ENCODE measurements around the gene DCTN1. TPM values are rescaled to one million over a fixed set of nuclear protein-coding genes. Genes with fewer than 3 reads are reported as not detected.
"Not testable (repeated sequence)": the region's sequence is repeated elsewhere in the genome, so short reads cannot be mapped to it uniquely, and the experiment has no call there.

Gene DCTN1
- total RNA-seq = 10 to 100 TPM; 68.9 to 71.4 TPM

DNA sequence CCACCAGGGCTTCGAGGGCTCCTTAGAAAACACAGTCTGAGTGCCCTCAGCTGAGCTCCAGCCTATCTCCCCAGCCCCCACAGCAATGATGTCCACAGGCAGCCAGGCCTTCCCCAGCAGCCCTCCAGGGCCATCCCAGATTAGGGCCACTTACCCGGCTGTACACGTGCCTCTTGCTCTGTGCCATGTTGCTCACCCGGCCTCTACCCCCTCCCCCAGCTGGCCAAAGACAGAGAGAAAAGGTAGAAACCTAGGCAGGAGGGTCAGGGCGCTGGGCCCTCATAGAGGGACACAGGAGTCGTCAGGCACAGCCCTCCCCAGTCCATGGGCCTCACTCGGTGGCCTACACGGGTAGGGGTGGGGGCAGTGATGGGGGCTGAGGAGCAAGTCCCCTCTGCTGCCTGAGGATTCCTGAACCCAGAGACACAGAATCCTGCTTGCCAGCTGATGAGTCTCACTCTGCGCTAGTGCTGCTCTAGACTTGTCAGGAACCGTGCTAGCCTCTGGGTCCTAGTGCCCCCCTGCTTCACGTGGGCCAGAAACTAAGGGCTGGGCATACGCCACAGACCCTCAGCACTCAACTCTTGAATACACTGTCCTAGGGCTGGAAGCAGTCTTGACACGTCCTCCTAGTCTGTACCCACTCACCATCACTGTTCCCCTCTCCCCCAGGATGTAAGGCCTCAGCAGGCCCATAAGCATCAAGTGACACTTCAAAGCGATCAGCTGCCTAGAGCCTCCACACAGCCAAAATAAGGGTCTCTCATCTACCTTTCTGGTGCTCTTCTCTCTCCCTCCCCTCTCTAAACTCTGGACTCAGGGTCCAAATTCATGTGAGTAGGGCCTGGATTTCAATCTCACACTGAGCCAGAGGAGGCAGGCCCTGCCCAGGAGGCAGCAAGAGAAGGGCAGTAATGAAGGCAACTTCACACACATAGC lies at the start of gene DCTN1:
TSS of gene DCTN1 (minus strand) at position 461 of the 939 bp plus-strand sequence. CDS start at position 187, 274 bp downstream.
- H3K4me1 Mint-ChIP-seq (ENCODE audit: low read depth) = peaks cover 18% of the 10 kb centered on the region
- ATAC-seq (replicated peaks in 1 of 2) (peak; percentile 37 to 59), DNase-seq (peak; percentile 8 to 13)
- peak within 1 kb of the TSS; percentile 2 to 6 for H3K4me3 Mint-ChIP-seq
- no peaks in the 10 kb centered on the region for H3K36me3 Mint-ChIP-seq (ENCODE audit: insufficient read depth in 2 of 2)
- no peaks in the 10 kb centered on the region for H3K27me3 Mint-ChIP-seq (ENCODE audit: low read depth)
- no peaks in the 10 kb centered on the region for H3K9me3 Mint-ChIP-seq
- H3K27ac Mint-ChIP-seq = no peak within 1 kb of the TSS

DNA sequence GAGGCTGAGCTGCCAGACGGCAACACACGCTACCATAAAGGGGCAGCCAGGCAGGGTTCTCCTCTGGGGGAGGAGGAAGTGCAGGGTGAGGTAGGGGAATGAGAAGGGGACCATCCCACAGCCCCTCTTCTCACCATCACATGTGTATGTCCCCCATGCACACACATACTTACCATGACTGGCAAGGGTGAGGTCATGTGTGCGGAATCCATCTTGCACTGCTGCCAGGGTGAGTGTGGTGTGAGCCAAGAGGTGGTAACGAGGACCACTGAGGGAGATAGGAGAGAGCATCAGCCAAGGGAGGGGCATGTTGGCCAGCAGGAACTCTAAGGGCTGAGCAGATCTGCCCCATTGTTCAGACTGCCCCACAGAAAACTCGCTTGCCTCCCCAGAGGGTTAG lies 48.6 kb upstream of the DCTN1 start:
- Mint-ChIP-seq H3K27me3 (ENCODE audit: low read depth) (no peaks in the 10 kb centered on the region), H3K4me3 (no peak overlapping the region), H3K36me3 (ENCODE audit: insufficient read depth in 2 of 2) (peaks cover 0 to 4% of the 10 kb centered on the region in 2 donors), H3K9me3 (no peaks in the 10 kb centered on the region), H3K4me1 (ENCODE audit: low read depth) (peaks cover 1% of the 10 kb centered on the region), H3K27ac (no peak overlapping the region)
- ATAC-seq (replicated peaks in 1 of 2) = no peak
- DNase-seq = no peak

DNA sequence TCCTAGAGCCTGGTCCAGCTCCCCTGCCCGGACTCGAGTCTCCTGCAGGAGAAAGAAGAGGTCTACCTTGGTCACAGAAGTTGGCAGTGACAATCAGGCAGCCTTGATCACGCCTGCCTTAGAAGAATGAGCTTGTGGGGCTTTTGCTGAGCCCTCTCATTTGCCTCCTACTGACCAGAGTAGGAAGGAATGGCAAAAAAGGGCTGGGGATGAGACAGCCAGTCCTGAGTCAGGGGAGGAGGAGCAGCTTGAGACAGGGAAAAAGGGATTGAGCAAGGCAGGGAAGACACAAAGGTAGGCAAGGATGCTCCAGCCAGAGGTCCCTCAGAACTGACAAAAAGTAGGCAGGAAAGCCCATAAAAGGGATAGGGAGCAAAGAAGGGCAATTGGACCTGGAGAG lies 47.4 kb upstream of the DCTN1 start:
- no peaks in the 10 kb centered on the region for H3K9me3 Mint-ChIP-seq
- no peak overlapping the region for H3K27ac Mint-ChIP-seq
- H3K4me3 Mint-ChIP-seq = no peak overlapping the region
- DNase-seq (no peak), ATAC-seq (replicated peaks in 1 of 2) (no peak)
- H3K36me3 Mint-ChIP-seq (ENCODE audit: insufficient read depth in 2 of 2) = peaks cover 2 to 4% of the 10 kb centered on the region in 2 donors
- H3K4me1 Mint-ChIP-seq (ENCODE audit: low read depth) = peaks cover 13% of the 10 kb centered on the region
- no peaks in the 10 kb centered on the region for H3K27me3 Mint-ChIP-seq (ENCODE audit: low read depth)

DNA sequence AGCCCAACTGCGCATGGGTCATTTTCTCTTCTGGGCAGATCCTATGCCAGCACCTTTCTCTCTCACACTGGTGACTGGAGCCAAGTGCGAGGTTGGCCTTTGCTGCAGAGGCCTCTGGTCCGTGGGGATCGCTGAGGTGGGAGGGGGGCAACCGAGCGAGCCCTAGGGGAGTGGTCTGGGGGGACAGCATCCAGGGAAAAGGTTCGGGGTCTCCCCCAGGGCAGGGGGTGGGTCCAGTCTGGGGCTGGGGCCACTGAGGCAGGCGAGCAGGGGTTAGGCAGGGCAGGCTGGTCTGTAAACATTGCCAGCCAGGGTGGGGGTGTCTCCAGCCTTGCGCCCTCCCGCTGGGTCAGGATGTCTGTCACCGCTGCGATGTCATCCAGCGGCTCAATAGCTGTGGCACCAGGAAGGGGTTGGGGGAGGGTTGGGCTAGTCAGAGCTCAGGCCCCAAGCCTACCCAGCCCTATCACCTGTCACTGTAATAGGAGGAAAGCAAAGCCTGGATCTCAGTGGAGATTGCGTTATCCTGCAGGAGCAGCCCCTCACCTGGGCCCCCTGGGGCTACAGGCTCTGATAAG lies 46.2 kb upstream of the DCTN1 start:
- Mint-ChIP-seq H3K27me3 (ENCODE audit: low read depth) (no peaks in the 10 kb centered on the region), H3K4me3 (no peak overlapping the region), H3K36me3 (ENCODE audit: insufficient read depth in 2 of 2) (peaks cover 2 to 4% of the 10 kb centered on the region in 2 donors), H3K27ac (no peak overlapping the region), H3K4me1 (ENCODE audit: low read depth) (peaks cover 21% of the 10 kb centered on the region), H3K9me3 (no peaks in the 10 kb centered on the region)
- ATAC-seq (replicated peaks in 1 of 2) (no peak), DNase-seq (no peak)

DNA sequence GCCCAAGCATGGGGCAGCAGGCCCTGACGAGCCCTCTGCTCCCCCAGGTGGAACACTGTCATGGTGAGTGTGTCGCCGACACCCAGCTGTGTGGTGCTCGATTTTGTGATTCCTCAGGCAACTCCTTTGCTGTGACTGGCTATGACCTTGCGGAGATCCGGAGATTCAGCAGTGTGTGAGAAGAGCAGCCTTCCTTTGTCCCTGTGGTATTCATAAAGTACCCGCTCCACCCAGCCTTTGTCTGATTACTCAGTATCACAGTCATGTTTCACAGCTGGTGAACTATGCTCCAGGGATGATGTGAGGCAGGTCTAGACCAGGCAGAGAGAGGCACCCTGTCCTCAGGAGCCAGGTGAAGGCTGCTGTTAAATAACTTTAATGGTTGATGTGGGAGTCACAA lies 45.4 kb upstream of the DCTN1 start:
- DNase-seq (no peak), ATAC-seq (replicated peaks in 1 of 2) (no peak)
- Mint-ChIP-seq H3K9me3 (no peaks in the 10 kb centered on the region), H3K4me1 (ENCODE audit: low read depth) (peaks cover 28% of the 10 kb centered on the region), H3K27me3 (ENCODE audit: low read depth) (no peaks in the 10 kb centered on the region), H3K27ac (no peak overlapping the region), H3K4me3 (no peak overlapping the region), H3K36me3 (ENCODE audit: insufficient read depth in 2 of 2) (peaks cover 2 to 4% of the 10 kb centered on the region in 2 donors)

DNA sequence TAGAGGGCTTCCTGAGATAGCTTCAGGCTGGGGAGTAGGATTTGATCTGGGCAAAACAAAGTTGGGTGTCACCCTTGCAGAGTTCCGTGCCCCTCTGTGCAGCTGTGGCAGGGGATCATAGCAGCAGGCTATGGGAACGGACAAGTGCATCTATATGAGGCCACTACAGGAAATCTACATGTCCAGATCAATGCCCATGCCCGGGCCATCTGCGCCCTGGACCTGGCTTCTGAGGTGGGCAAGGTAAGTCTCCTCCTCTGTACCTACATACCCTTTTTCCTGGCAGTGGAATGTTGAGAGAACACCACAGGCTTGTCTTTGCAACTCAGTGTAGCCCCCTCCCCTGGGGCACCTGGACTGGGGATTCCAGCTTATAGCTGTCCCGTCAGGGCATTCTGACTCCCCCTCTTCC lies 44.9 kb upstream of the DCTN1 start:
- Mint-ChIP-seq H3K4me3 (no peak overlapping the region), H3K27me3 (ENCODE audit: low read depth) (no peaks in the 10 kb centered on the region), H3K9me3 (no peaks in the 10 kb centered on the region), H3K27ac (no peak overlapping the region), H3K36me3 (ENCODE audit: insufficient read depth in 2 of 2) (peaks cover 2 to 4% of the 10 kb centered on the region in 2 donors), H3K4me1 (ENCODE audit: low read depth) (peaks cover 33% of the 10 kb centered on the region)
- DNase-seq (no peak), ATAC-seq (replicated peaks in 1 of 2) (no peak)

DNA sequence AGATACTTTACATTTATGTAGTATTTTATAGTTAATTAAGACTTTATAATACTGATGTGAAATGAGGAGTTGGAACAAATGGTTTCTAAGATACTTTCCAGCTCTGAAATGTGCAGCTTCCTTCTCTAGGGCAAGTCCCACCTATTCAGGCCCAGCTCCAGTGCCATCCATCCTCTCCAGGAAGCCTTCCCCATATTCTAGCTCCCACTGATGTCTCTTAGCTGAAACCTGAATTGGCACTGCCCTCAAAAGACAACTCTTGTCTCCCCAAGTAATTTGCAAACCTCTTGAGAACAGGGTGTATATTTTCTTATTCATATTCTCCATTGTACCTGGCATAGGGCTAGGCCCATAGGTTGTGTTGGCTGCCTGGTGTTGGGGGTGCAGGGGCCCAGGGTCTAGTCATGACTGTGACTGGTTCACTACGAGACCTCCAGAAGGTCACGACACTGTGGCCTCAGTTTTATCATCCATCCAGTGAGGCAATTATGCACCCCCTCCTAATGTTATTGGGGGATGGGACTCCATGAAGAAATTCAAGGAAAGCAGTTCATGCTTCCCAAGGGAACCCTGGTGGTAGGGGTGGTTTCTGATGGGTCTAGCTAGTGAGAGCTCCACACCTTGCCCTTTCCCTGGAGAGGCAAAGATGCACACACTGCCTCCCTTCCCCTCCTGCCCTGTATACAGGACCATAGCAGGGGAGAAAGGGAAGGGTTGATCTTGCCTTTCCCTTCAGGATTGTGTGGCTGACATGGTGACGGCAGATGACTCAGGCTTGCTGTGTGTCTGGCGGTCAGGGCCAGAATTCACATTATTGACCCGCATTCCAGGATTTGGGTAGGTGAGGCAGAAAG lies 44.3 kb upstream of the DCTN1 start:
- Mint-ChIP-seq H3K9me3 (no peaks in the 10 kb centered on the region), H3K36me3 (ENCODE audit: insufficient read depth in 2 of 2) (peaks cover 2 to 4% of the 10 kb centered on the region in 2 donors), H3K27ac (no peak overlapping the region), H3K27me3 (ENCODE audit: low read depth) (no peaks in the 10 kb centered on the region), H3K4me3 (no peak overlapping the region), H3K4me1 (ENCODE audit: low read depth) (peaks cover 37% of the 10 kb centered on the region)
- ATAC-seq (replicated peaks in 1 of 2) (no peak), DNase-seq (no peak)

DNA sequence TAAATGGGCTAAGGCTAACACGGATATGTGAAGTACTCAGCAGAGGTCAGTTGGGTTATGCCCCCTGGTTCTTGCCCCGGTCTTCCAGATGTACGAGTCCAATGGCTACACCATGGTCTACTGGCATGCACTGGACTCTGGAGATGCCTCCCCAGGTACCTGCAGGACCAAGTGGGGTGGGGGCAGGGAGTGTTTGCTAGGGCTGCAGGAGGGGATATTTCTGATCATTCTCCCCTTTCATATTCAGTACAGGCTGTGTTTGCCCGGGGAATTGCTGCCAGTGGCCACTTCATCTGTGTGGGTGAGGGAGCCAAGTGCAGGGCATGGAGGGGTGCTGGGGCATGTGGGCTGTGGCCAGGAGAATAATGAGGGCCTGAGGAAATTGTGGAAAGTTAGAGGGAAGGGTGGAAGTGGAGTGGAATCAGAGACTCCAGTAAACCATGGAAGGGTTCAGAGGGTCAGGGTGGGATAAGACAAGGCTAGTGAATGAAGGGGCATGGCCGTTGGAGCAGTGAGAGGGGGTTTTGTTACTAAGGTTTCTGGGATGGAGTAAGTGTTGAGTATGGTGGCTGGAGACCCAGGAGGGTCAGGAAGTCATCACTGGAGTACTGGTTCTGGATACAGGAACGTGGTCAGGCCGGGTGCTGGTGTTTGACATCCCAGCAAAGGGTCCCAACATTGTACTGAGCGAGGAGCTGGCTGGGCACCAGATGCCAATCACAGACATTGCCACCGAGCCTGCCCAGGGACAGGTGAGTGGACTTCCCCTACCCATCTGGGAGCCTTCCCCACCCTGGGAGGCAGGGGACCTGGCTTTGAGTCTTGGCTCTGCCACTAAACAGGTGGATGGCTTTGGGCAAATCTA lies 43.4 kb upstream of the DCTN1 start:
- Mint-ChIP-seq H3K4me3 (peak overlapping the region; percentile 96 to 97), H3K27ac (no peak overlapping the region), H3K4me1 (ENCODE audit: low read depth) (peaks cover 37% of the 10 kb centered on the region), H3K9me3 (no peaks in the 10 kb centered on the region), H3K36me3 (ENCODE audit: insufficient read depth in 2 of 2) (peaks cover 2 to 4% of the 10 kb centered on the region in 2 donors), H3K27me3 (ENCODE audit: low read depth) (no peaks in the 10 kb centered on the region)
- DNase-seq (no peak), ATAC-seq (replicated peaks in 1 of 2) (no peak)

DNA sequence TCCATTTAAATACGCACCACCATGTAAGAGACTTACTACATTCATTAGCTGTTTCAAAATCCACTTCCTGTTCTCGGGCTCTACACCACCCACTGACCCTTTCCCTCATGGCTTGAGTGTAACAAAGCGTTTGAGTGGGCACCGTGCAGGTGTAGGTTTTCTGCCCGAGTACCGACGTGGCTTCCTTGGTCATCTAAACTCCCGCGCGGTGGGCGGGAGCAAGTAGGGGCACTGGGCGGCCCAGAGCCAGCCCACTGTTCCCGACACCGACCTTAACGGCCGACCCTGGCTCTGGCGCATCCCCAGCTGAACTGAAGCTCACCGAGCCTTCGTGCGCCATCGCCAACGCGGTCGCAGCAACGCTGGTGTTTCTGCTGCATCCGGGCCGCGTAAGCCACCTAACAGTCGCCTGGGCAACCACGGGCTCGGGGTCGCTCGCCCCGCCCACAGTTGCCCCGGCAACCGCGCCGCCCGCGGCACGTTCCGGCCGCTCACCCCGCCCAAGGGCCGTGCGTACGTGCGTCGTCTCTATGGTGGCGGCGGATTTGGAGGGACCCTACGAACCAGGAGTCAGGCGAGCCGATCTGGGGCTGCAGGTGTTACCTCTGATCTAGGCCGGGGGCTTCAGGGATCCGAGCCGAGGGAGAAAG lies 41.2 kb upstream of the DCTN1 start, which contains the start of the genes C2orf81 and WDR54:
TSS of gene C2orf81 (minus strand) at position 399 of the 650 bp plus-strand sequence. CDS start at position 340, 59 bp downstream.
TSS of gene WDR54 (plus strand) at position 510 of the 650 bp plus-strand sequence. CDS start 424 bp downstream, outside the sequence.
- H3K27me3 Mint-ChIP-seq (ENCODE audit: low read depth) = no peaks in the 10 kb centered on the region
- ATAC-seq (replicated peaks in 1 of 2) (peak; percentile 97 to 98), DNase-seq (peak; percentile 96 to 97)
- peak within 1 kb of the TSS; percentile 94 for H3K27ac Mint-ChIP-seq
- H3K4me1 Mint-ChIP-seq (ENCODE audit: low read depth) = peaks cover 42% of the 10 kb centered on the region
- H3K9me3 Mint-ChIP-seq = no peaks in the 10 kb centered on the region
- peaks cover 2 to 4% of the 10 kb centered on the region in 2 donors for H3K36me3 Mint-ChIP-seq (ENCODE audit: insufficient read depth in 2 of 2)
- peak within 1 kb of the TSS; percentile 96 to 97 for H3K4me3 Mint-ChIP-seq

DNA sequence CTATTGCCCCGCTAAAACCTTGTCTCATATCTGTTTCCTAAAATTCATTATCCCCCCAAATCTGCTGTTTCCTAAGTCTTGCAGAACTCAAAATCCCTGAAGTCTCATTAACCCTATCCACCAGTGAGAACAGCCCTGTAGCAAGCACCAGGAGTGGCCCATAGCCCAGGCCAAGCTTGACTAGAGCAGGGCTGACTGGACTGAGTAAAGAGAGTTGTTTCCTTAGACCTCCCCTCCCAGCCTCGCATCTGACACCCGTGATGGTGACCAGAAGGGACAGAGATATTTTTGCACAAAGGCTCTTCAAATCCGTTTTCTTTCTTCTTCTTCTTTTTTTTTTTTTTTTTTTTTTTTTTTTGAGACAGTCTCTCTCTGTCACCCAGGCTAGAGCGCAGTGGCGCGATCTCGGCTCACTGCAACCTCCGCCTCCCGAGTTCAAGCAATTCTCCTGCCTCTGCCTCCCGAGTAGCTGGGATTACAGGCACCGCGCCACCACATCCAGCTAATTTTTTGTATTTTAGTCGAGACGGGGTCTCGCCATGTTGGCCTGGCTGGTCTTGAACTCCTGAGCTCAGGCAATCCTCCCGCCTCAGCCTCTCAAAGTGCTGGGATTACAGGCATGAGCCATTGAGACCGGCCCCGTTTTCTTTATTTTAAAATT lies 40.5 kb upstream of the DCTN1 start:
- not testable (repeated sequence) for H3K36me3 Mint-ChIP-seq (ENCODE audit: insufficient read depth in 2 of 2); H3K27me3 Mint-ChIP-seq (ENCODE audit: low read depth); H3K27ac Mint-ChIP-seq; ATAC-seq (replicated peaks in 1 of 2); H3K9me3 Mint-ChIP-seq; DNase-seq
- Mint-ChIP-seq H3K4me3 (peak overlapping the region; percentile 96 to 97), H3K4me1 (ENCODE audit: low read depth) (peaks cover 49% of the 10 kb centered on the region)

DNA sequence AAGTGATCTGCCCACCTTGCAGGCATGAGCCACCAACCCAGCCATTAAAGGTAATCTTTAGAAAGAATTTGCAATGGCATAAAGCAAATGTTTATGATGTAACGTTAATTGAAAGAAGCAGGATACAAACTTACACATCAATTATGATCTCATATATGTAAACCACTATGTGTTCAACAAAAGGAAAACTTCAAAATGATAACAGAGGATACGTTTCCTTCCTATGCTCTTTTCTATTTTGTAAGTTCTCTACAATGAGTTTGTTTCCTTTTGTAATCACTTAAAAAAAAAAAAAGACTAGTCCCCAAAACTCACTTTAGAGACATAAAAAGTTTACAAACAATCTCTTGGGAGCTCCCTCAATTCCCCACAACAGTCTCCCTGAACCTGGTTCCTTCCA lies 39.9 kb upstream of the DCTN1 start:
- Mint-ChIP-seq H3K4me3 (peak overlapping the region; percentile 20 to 97), H3K9me3 (no peaks in the 10 kb centered on the region), H3K27ac (peak overlapping the region; percentile 11), H3K4me1 (ENCODE audit: low read depth) (peaks cover 53% of the 10 kb centered on the region), H3K36me3 (ENCODE audit: insufficient read depth in 2 of 2) (peaks cover 0 to 2% of the 10 kb centered on the region in 2 donors), H3K27me3 (ENCODE audit: low read depth) (no peaks in the 10 kb centered on the region)
- DNase-seq = no peak
- ATAC-seq (replicated peaks in 1 of 2) = no peak

All from activated T-cell treated with anti-CD3 and anti-CD28 coated beads, Interleukin-2, amount 50 U/mL, for 72 hours (primary cell).